ENCODE measurements around the gene RBM19. TPM values are rescaled to one million over a fixed set of nuclear protein-coding genes. Genes with fewer than 3 reads are reported as not detected.

RBM19 gene
- total RNA-seq, 1 experiment from 2014 or later = 61.7 TPM

DNA sequence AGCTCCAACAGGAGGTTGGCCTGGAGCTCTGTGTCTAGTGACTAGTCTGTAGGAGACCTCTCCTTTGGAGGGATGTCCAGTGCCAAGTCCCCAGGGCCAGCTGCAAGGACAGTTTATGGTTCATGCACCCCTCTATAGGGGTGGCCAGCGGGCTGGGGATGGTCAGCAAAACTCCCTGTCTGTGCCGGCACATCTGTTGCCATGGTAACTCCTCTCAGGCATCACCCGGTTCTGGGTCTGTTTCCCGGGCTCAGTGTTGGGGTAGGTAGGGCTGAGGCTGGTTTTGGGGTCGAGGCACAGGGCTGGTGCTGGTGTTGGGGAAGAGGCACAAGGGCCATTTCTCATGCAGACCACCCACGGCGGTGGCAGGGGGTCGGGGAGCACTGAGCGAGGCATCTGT, 196.8 kb downstream of the RBM19 start:
- H3K4me3 ChIP-seq (ENCODE audit: low read length) = no peak overlapping the region
- no peak overlapping the region for H2AFZ ChIP-seq (ENCODE audit: low read length)
- CTCF ChIA-PET = no interaction called here
- H3F3A ChIP-seq (ENCODE audit: low read length, unreplicated experiment) = no peaks in the 10 kb centered on the region
- H3K27me3 ChIP-seq (ENCODE audit: low read length) = no peaks in the 10 kb centered on the region
- POLR2A ChIA-PET (ENCODE audit: unreplicated experiment) = no interaction called here
- H3K9ac ChIP-seq (ENCODE audit: low read length) = no peak overlapping the region
- no peak for DNase-seq
- no peaks in the 10 kb centered on the region for H3K36me3 ChIP-seq (ENCODE audit: low read depth, low read length)
- H4K20me1 ChIP-seq (ENCODE audit: low read length) = no peaks in the 10 kb centered on the region
- no peaks in the 10 kb centered on the region for H3K79me2 ChIP-seq (ENCODE audit: low read length)
- BruUV-seq (replicated peaks) = no TSS peak
- no peaks in the 10 kb centered on the region for H3K9me2 ChIP-seq (replicated peaks; ENCODE audit: low read length)
- H3K9me3 ChIP-seq (ENCODE audit: low read length) = no peaks in the 10 kb centered on the region
- no peak for TF ChIP-seq EZH2 (IDR thresholded peaks at IDR 0.05; ENCODE audit: low read length, unreplicated experiment)
- TF ChIP-seq, protein P1, sequence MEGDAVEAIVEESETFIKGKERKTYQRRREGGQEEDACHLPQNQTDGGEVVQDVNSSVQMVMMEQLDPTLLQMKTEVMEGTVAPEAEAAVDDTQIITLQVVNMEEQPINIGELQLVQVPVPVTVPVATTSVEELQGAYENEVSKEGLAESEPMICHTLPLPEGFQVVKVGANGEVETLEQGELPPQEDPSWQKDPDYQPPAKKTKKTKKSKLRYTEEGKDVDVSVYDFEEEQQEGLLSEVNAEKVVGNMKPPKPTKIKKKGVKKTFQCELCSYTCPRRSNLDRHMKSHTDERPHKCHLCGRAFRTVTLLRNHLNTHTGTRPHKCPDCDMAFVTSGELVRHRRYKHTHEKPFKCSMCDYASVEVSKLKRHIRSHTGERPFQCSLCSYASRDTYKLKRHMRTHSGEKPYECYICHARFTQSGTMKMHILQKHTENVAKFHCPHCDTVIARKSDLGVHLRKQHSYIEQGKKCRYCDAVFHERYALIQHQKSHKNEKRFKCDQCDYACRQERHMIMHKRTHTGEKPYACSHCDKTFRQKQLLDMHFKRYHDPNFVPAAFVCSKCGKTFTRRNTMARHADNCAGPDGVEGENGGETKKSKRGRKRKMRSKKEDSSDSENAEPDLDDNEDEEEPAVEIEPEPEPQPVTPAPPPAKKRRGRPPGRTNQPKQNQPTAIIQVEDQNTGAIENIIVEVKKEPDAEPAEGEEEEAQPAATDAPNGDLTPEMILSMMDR (conservative IDR thresholded peaks at IDR 0.05; ENCODE audit: low read depth, low read length) = no peak
- no peak for TF ChIP-seq EZH2phosphoT487 (IDR thresholded peaks at IDR 0.05; ENCODE audit: borderline replicate concordance, low read length)
- no peak for ATAC-seq
- intact Hi-C loops (cut with micrococcal nuclease) = loop anchor here (5.0 kb wide), 1 partner anchor 42 kb away; no protein-coding TSS in a partner anchor
- H3K27ac ChIP-seq (ENCODE audit: low read length) = no peak overlapping the region
- no peak overlapping the region for H3K4me2 ChIP-seq (ENCODE audit: low read length)
- peaks cover 15% of the 10 kb centered on the region for H3K4me1 ChIP-seq (ENCODE audit: insufficient read depth, low read length)

DNA sequence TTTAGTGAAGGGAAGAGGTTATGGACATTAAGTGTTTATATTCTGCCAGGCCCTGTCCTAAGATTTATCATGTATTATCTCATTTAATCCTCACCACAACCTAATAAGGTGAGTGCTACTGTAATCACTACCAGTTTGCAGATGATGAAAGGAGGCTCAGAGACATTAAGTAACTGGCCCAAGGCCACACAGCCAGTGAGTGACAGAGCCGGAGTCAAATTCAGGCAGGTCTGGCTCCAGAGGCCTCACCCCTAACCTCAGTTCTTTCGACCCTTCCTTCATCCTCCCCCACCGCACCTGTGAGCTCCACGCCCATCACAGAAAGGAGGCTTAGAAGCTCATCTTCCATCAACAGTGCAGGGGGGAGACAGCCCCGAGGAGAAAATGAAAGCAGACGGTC, 197.3 kb downstream of the RBM19 start:
- no peak overlapping the region for H3K27ac ChIP-seq (ENCODE audit: low read length)
- intact Hi-C loops (cut with micrococcal nuclease) = loop anchor here (5.0 kb wide), 1 partner anchor 42 kb away; no protein-coding TSS in a partner anchor

More for the DNA sequence above, 197.3 kb downstream of the RBM19 start:
- ChIA-PET CTCF (no interaction called here), POLR2A (ENCODE audit: unreplicated experiment) (no interaction called here)
- no peaks in the 10 kb centered on the region for H3K79me2 ChIP-seq (ENCODE audit: low read length)
- H3K9me3 ChIP-seq (ENCODE audit: low read length) = no peaks in the 10 kb centered on the region
- H4K20me1 ChIP-seq (ENCODE audit: low read length) = no peaks in the 10 kb centered on the region
- no peak overlapping the region for H3K4me2 ChIP-seq (ENCODE audit: low read length)
- no peak for ATAC-seq
- H3K36me3 ChIP-seq (ENCODE audit: low read depth, low read length) = no peaks in the 10 kb centered on the region
- BruUV-seq (replicated peaks) = no TSS peak
- no peaks in the 10 kb centered on the region for H3K27me3 ChIP-seq (ENCODE audit: low read length)
- no peak overlapping the region for H3K4me3 ChIP-seq (ENCODE audit: low read length)
- no peak overlapping the region for H2AFZ ChIP-seq (ENCODE audit: low read length)
- H3F3A ChIP-seq (ENCODE audit: low read length, unreplicated experiment) = no peaks in the 10 kb centered on the region
- TF ChIP-seq EZH2phosphoT487 (IDR thresholded peaks at IDR 0.05; ENCODE audit: borderline replicate concordance, low read length) = no peak
- TF ChIP-seq, protein P1 (conservative IDR thresholded peaks at IDR 0.05; ENCODE audit: low read depth, low read length) = no peak
- no peak for TF ChIP-seq EZH2 (IDR thresholded peaks at IDR 0.05; ENCODE audit: low read length, unreplicated experiment)
- DNase-seq = no peak
- H3K9me2 ChIP-seq (replicated peaks; ENCODE audit: low read length) = no peaks in the 10 kb centered on the region
- peaks cover 15% of the 10 kb centered on the region for H3K4me1 ChIP-seq (ENCODE audit: insufficient read depth, low read length)
- H3K9ac ChIP-seq (ENCODE audit: low read length) = no peak overlapping the region

Measured in PC-3 (cell line).